Kidney glomerular epithelial cell (primary cell): Measurements from ENCODE around the gene HDAC10.

Experiments
- DNase-seq: peaks from one replicate; lab custom pipeline; 2025; lab: John Stamatoyannopoulos, UW

Gene HDAC10

DNA sequence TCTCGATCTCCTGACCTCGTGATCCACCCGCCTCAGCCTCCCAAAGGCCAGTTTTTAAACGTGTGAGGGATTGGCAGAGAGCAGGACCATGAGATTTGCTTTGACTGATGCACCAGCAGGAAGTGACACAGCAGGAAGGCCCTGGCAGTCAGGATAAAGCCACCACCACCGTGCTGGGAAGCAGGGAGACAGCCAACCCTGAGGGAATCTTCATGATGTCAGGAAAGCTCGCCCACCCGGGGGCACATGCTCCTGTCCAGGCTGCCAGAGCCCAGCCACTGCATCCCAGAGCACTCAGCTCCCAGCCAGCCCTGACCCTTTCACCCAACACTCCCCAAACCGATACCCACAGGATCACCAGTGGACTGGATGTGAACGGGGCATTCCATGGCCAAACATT is 12.3 kb downstream of the HDAC10 start:
- no peak for DNase-seq

DNA sequence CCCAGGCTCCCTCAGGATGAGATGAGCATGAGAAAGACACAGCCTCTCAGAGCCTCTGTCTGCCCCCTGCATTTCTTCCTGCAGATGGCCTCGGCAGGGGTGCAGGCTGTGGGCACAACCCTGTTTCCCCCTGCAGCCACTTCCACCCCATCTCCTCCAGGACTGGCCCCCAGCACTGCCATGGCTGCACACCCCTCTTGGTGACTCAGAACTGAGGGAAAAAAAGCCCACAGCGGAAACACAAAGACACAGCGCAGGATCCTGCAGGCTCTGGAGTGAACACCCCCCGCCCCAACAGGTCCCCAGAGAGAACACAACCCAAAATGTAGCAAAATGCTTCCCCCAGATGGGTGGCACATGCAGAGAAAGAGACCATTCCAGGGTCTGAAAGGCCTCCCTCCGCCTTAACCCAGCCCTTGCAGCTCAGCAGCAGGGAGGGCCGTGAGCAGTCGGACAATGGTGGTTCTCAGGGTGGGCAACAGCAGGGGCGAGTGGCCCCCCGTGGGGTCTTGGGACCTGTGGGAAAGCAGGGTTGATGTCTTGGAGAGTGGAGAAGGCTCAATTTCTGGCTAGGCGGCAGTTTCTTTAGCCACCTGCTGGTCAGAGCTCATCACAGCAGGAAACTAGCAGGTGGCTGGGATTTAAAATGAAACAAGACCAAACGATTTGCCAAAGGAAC is 14.2 kb downstream of the HDAC10 start:
- DNase-seq = peak; percentile 3

DNA sequence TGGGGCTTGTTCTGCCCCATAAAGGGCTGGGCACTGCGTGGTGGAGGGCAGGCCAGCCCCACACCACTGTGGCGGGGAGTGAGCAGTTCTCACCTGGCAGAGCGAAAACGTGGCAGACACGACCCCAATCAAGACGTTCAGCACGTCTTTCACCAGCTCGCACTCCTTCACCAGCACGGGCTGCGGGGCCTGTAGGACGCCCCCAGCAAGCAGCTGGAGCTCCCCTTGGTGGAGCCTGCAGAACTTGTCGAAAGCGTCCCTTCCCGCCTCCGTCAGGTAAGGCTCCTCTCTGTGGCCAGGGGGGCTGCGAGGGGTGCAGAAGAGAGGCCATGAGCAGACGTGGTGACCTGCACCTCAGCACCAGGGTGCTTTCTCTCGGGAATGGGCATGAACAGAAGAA is 17.8 kb downstream of the HDAC10 start:
- no peak for DNase-seq

DNA sequence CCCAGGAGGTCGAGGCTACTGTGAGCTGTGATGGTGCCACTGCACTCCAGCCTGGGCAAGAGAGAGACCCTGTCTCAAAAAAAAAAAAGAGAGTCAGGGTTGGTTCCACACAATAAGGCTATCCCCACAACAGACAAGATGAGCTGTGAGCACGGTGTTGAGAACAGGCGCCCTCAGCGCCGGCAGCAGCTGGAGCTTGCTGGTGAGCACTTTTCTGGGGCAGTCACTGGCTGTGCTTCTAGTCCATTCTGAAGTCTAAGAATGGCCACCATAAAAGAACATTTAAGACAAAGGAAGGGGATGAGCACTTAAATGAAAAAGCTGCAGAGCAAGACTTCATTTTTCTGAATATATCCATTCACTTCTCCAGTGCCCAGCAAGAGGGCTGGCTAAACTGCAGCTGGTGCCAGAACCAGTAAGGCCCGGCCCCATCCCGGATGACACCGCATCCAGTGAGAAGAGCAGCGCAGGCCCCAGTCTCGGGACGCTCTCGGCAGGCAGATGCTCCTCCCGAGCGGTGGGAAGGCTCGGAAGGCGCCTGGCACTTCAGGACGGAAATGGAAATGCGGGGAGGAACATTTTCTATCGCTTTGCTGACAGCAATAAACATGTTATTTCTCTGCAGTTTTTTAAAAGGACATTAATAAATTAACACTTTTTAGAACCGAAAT is 18.4 kb downstream of the HDAC10 start:
- no peak for DNase-seq

DNA sequence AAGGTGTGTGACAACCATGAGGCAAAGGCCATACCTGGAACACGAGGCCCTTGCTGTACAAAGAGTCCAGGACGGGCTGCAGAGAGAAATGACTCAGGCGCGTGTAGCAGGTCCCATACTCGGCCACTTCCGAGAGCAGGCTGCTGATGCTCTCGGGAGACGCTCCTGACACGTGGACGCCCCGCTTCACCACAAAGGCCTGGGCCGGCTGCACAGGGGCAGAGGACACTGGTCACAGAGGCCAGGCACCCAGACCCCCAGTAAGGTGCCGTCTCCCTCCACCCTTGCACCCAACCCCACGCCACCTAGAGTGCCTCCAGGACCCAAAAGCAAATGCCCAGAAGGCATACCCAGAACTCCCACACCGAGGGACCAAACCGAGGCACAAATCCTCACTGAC is 21.7 kb downstream of the HDAC10 start:
- no peak for DNase-seq

DNA sequence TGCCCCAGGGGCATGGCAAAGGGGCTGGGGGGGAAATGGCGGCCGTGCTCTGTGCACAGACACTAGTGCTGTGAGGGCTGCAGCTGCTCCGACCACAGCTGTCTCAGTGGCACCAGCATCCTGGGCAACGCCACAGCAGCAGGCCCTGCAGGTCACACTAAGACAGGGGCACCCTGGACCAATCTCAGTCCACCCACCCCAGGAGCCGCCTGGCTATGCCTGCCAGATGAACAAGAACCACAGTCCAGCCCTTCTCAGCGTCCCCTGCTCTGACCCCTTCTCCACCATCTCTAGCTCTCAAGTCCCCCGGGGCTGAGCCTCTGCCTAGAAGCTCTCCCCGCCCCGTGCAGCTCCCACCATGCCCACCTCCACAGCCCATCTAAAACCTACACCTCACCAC is 22.7 kb downstream of the HDAC10 start:
- DNase-seq = no peak

DNA sequence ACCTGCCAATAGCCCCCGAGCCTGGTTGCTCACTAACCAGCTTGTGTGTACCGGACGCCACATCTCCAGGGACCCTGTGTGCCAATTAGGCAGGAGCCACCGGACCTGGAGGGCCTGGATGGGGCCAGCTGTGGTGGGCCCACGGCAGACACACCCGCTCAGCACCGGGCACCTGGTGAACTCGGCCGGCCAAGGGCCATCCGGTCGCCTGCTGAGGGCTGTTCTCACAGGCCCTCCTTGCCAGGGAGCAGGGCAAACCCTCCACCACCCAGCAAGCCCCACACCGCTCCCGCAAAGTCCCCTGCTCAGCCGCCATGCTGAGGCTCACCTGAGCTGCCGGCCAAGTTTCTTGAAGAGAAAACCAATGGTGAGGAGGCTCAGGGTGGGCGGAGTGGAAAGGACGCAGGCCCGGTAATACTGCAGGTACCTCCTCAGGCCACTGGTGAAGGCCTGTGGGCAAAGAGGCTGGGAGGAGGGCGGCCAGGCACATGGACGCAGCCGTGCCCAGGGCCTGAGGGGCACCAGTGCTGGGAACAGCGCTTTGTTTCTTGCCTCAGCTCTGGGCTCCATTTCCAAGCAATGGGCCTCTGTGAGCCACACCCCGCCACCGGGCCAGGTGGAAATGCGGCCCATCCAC is 23.4 kb downstream of the HDAC10 start:
- DNase-seq = no peak

DNA sequence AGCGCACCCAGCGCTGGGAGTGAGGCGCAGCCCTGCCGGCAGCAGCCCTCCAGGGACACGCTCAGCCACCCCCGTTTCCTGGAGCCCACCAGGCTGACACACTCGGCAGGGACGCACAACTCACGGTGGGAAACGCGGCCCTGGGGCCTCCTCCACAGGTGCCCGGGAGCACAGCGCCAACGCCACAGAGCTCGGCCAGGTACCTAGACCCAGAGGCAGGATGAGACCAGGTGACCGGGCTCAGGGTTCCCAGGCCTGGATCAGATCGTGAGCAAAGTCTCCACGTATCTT is 24.2 kb downstream of the HDAC10 start:
- no peak for DNase-seq

DNA sequence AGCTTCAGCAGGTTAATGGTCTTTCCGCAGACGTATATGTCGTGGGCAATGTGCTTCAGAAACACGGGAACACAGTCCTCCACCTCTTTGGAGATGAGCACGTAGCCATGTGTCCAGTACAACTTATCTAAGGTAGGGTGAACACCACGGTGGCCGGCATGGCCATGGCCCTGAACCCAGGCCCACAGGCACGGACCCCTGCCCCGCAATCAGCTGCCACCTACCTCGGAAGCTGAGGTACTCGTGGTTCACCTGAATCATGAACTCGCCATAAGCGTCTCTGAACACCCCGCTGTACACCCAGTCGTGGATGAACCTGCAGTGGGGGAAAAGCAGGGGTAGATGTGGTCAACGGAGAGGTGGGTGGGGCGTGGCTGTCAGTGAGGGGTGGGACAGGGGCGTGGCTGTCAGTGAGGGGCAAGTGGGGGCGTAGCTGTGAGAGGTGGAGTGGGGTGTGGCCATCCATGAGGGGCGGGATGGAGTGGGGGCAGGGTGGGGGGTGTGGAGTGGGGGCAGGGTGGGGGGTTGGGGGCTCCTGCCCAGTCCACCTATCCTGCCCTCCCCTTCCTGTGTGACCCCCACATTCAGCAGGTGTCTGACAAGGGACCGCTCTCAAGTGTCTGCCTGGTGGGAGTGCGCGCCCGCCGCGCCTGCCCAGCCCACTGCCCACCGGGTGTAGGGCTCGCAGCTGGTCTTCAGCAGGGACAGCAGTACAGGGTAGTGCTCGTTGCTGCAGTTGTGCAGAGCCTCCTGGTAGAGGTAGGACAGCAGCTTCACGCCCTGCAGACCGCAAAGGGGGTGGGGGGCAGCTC is 24.8 kb downstream of the HDAC10 start:
- no peak for DNase-seq

DNA sequence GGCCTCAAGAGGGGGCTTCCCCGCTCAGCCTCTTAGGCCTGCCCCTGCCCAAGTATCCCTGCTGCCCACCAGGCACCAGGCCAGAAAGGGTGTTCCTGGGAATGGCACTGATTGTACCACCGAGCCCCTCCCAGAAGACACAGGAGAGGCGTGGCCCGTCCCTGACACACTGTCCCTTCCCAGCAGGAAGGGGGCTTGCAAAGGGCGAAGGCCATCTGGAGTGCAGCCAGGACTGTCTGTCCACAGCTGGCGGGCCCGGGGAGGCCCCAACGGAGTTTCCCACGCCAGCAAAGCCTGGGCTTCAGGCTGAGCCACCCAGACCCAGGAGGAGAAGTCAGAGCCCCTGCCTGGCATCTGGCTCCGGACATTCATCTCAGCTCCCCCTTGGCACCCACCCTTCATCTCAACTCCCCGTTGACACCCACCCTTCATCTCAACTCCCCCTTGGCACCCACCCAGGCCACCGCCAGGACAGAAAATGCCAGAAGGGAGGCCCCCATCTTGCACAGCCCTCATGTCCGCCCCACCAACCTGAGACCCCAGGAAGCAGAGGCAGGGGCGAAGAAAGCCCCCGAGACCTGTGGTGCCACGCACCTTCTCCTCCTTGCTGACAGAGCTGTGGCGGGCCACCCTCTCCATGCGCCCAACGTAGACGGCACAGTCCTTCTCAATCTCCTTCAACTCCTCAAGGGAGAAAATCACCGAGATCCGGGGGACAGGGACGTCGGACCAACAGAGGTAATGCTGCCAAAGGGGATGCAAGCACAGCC is 25.7 kb downstream of the HDAC10 start:
- DNase-seq = no peak

DNA sequence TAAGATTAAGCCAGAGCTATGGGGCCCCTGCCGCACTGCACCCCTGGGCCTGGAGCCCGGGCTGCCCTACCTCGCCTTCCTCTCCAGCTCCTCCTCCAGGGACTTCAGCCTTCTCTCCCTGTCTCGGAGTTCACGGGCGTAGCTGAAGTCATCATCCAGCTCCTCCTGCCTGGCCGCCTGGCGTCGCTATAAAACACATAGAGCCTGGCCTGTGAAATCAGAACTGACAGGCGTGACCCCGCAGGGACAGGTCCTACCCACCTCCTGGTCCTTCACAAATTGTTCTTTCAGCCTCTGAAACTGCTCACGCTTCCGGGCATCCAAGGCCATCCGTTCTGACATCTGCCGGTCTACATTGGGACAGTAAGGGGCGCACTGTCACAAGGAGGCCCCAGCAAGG is 27.0 kb downstream of the HDAC10 start:
- DNase-seq = no peak

DNA sequence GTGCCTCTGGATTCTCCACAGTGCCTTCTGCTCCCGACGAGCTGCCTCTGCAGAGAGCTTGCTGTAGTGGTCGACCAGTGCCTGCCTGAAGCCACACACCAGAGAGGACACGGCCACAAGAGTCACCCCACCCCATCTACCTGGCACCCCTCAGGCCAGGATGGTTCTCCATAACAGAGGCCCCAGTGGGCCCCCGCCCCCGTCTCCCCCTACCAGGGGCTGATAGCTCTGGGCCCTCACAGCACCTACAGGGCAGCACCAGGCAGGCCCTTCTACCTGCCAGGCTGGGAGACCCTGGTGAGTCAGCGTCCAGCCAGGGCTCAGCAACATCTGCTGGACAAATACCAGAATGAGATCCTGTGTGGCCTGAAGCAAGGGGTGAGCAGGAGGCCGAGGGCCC is 28.6 kb downstream of the HDAC10 start:
- no peak for DNase-seq

DNA sequence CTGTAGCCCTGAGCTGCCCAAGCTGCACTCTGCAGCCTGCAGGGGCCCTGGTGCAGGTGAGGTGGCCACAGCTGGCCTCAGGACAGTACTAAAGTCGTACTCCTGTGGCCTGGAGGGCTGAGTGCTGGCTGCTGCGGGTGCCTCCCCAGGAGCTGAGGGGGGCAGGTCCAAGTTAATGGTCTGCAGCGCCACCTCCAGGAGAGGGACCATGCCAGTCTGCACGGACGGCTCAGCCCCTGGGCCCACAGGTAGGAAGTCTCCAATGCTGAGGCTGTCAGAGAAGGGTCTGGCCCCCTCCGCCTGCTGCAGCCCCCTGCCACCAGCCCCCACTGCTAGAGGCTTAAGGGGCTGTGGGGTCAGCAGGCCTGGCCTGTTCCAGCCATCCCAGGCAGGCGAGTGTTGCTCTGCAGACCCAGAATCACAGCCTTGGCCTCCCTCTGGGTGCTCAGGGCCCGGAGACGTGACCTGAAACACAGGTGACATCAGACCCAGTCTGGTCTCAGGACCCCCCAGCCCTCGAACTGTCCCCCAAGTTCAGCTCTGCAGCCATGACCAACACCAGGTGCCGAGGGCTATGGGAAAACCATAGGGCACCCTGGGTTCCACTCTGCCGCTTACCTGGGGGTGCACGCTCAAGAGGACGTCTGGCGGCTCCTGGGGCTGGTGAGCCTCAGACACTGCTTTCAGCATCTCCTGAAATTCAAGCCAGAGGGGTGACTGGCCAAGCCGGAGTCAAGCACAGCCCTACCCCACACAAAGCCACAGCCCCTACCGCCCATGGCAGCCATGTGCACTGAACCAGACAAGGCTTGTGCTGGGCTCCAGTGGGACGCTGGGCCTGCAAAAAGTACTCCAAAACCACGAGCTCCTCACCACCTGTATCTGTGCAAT is 29.4 kb downstream of the HDAC10 start:
- no peak for DNase-seq

DNA sequence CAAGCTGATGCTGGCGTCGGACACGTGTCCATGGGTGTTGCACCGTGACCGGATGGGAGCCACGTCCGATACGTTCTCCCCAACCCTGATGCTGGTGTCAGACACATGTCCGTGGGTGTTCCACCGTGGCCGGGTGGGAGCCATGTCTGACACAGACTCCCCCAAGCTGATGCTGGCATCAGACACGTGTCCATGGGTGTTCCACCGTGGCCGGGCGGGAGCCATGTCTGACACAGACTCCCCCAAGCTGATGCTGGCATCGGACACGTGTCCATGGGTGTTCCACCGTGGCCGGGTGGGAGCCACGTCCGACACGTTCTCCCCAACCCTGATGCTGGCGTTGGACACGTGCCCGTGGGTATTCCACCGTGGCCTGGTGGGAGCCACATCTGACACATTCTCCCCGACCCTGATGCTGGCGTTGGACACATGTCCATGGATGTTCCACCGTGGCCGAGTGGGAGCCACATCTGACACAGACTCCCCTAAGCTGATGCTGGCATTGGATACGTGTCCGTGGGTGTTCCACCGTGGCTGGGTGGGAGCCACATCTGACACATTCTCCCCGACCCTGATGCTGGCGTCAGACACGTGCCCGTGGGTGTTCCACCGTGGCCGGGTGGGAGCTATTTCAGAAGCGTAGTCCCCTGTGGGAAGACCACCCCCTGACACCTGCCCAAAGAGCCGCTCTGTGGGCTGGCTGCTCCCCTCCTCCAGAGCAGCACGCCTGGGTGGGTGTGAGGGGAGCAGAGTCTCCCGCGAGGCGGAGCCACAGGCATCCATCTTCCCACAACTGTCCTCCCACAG is 30.3 kb downstream of the HDAC10 start:
- no peak for DNase-seq

DNA sequence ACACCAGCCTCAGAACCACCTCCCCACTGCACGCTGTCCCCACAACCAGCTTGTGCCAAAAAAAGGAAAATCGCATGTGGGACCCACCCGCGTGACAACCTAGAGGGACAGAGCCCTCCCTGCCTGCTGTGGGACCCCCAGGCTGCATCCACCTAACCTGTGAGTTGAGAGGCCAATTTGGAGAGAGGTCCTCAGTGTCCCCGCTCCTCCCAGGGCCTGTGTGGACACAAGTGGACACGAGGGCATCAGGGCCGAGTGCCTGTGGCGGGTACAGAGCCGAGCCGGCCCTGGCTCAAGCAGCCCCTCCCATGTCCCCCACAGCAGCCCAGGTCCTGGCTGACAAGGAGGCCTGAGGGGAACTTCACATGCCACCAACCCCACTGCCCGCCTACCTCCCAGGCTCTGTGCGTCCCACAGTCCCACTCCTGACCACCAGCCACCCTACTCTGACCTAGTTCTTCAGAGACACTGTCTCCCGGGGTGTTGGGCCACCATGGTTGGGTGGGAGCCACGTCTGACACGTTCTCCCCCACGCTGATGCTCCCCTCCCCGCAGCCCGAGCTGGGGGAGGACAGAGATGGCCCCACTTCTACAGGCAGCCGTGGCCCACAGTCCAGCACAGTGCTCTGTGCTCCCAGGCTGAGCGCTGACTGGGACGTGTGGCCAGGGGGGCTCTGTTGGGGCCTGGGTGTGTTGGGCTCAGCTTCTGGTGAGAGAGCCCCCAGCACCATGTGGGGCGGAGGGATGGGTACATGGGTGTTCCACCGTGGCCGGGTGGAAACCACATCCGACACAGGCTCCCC is 31.1 kb downstream of the HDAC10 start:
- DNase-seq = no peak

DNA sequence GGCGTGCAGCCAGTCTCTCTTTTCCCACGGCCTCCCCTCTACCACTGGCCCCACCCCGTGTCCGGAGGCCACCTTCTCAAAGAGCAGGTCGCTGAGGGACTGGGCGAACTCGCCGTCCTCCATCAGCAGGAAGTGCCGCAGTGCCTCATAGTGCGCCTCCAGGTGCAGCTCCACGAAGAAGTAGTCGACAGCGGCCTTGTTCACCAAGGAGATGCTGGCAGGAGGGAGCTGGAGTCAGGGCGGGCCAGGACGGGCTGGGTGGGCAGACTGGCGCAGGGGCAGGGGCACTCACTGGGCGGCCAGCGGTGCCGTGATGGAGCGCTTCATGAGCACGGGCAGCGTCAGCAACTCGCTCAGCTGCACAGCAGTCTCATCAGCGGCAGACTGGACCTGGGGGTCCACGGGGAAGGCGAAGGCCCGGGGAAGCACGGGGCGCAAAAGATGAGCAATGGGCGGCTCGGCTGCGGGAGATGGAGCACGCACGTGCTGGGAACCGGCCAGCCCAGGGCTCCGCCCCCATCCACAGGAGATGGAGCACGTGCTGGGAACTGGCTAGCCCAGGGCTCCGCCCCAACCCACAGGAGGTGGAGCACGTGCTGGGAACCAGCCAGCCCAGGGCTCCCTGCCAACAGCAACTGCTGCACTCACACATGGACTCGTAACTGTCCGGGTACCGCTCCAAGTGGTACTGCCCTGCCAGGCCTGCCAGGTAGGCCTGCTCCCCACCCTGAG is 31.9 kb downstream of the HDAC10 start:
- peak; percentile 7 for DNase-seq

DNA sequence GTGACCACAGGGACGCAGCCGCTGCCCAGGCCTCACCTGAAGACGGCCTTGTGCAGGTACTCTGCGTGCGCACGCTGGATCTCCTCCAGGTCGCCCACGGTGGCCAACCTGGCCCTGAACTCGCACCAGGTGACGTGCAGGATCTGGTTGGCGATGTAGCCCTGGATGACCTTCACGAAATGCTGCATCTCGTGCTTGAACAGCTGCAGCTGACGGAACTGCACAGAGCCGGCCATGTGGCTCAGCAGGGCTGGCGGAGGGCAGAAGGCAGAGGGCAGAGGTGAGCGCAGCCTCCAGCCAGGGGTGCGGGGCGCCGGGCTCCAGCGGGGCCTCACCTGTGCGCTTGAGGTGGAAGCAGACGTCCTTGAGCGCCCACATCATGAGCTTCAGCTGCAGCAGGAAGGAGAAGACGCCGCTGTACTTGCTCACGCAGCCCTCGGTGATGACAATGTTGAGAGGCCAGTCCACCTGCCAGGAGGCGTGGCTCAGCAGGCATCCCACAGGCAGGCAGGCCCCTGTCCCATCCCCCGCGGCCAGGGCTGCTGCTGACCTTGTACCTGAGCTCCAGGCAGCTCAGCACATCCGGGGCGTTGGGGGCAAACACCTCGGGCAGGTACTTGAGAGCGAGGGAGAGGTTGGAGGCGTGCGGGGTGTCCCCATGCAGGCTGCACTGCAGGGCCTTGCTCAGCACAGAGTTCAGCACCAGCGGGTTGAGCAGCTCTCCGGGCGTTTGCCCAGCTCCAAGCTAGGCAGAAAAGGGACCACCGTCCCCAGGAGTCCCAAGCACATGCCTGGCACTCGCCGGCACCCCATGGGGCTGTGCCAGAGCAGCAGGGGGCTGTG is 32.7 kb downstream of the HDAC10 start:
- no peak for DNase-seq
